ENCODE measurements around the gene RILP. TPM values are rescaled to one million over a fixed set of nuclear protein-coding genes. Genes with fewer than 3 reads are reported as not detected.

Gene RILP
- total RNA-seq, 1 donor from 2014 or later = 39.5 TPM

- H3K27ac ChIP-seq = no peak overlapping the region
- peaks cover 31% of the 10 kb centered on the region for H3K36me3 ChIP-seq
- no peak for ATAC-seq
- TF ChIP-seq CTCF (IDR thresholded peaks at IDR 0.05) = no peak
- no peaks in the 10 kb centered on the region for H3K9me3 ChIP-seq
- H3K27me3 ChIP-seq = no peaks in the 10 kb centered on the region
- H3K4me1 ChIP-seq = peaks cover 4% of the 10 kb centered on the region
- no peak overlapping the region for H3K4me3 ChIP-seq
- intact Hi-C loops (cut with DNase I) = no loop called here
- DNase-seq = no peak
Observed at GRCh38 chr17:1636732-1637285, 12.9 kb downstream of the RILP start.

GRCh38 chr17:1635675-1636465 is 13.8 kb downstream of the RILP start:
- Histone ChIP-seq H3K36me3 (peaks cover 31% of the 10 kb centered on the region), H3K4me1 (peaks cover 4% of the 10 kb centered on the region), H3K4me3 (no peak overlapping the region), H3K9me3 (no peaks in the 10 kb centered on the region), H3K27ac (no peak overlapping the region), H3K27me3 (no peaks in the 10 kb centered on the region)
- ATAC-seq = no peak
- intact Hi-C loops (cut with DNase I) = no loop called here
- TF ChIP-seq CTCF (IDR thresholded peaks at IDR 0.05) = no peak
- no peak for DNase-seq

- Histone ChIP-seq H3K36me3 (peaks cover 31% of the 10 kb centered on the region), H3K4me1 (peaks cover 6% of the 10 kb centered on the region), H3K27me3 (no peaks in the 10 kb centered on the region), H3K4me3 (no peak overlapping the region), H3K9me3 (no peaks in the 10 kb centered on the region), H3K27ac (no peak overlapping the region)
- DNase-seq (no peak), ATAC-seq (no peak)
- intact Hi-C loops (cut with DNase I) = no loop called here
- no peak for TF ChIP-seq CTCF (IDR thresholded peaks at IDR 0.05)
Observed at GRCh38 chr17:1634841-1635650, 14.6 kb downstream of the RILP start.

GRCh38 chr17:1630662-1631061 is 19.0 kb downstream of the RILP start:
- Histone ChIP-seq H3K4me3 (no peak overlapping the region), H3K27me3 (no peaks in the 10 kb centered on the region), H3K36me3 (peaks cover 15% of the 10 kb centered on the region), H3K27ac (no peak overlapping the region), H3K9me3 (no peaks in the 10 kb centered on the region), H3K4me1 (peaks cover 30% of the 10 kb centered on the region)
- ATAC-seq (no peak), DNase-seq (no peak)
- no peak for TF ChIP-seq CTCF (IDR thresholded peaks at IDR 0.05)
- intact Hi-C loops (cut with DNase I) = no loop called here

- H3K27ac ChIP-seq = peak overlapping the region; percentile 92
Observed at GRCh38 chr17:1629504-1630310, 20.0 kb downstream of the RILP start.

More at GRCh38 chr17:1629504-1630310, 20.0 kb downstream of the RILP start:
- peaks cover 5% of the 10 kb centered on the region for H3K36me3 ChIP-seq
- intact Hi-C loops (cut with DNase I) = loop anchor here (5.0 kb wide), 1 partner anchor 57 kb away; no protein-coding TSS in a partner anchor
- ATAC-seq (peak; percentile 52), DNase-seq (peak; percentile 90)
- H3K27me3 ChIP-seq = no peaks in the 10 kb centered on the region
- TF ChIP-seq CTCF (IDR thresholded peaks at IDR 0.05) = peak; percentile 67
- H3K4me1 ChIP-seq = peaks cover 40% of the 10 kb centered on the region
- H3K4me3 ChIP-seq = peak overlapping the region; percentile 81
- H3K9me3 ChIP-seq = no peaks in the 10 kb centered on the region
